Bronchial epithelial cell (primary cell): ENCODE data around the gene CPZ. TPM values are rescaled to one million over a fixed set of nuclear protein-coding genes. Genes with fewer than 3 reads are reported as not detected.
A peak's percentile ranks its signal among the peaks of the same experiment; 100 is the strongest.

Source experiments
- DNase-seq: peaks from one replicate; pipeline ENCODE4 v3.0.0-alpha.2; 2010; ENCODE audit warnings: low read depth
- FAIRE-seq: peaks from 2 replicates; lab custom pipeline; 2011; peaks lifted over from hg19 to GRCh38; lab: Jason Lieb, UNC
- H3K27me3 ChIP-seq: 2 replicates; pipeline ENCODE4 v1.5.1; 2011; ENCODE audit warnings: low read length; ENCODE audit not compliant: control insufficient read depth, insufficient read depth
- H3K36me3 ChIP-seq: 2 replicates; pipeline ENCODE4 v1.5.1; 2011; ENCODE audit warnings: low read length; ENCODE audit not compliant: control insufficient read depth, insufficient read depth
- H3K4me3 ChIP-seq: 2 replicates; pipeline ENCODE4 v1.5.1; 2011; ENCODE audit warnings: mild to moderate bottlenecking, low read depth, low read length, control low read depth
- CTCF ChIP-seq: IDR thresholded peaks from 2 replicates; pipeline ENCODE4 v1.5.1; 2011; ENCODE audit warnings: mild to moderate bottlenecking, moderate library complexity, low read length, control low read depth, inconsistent platforms; ENCODE audit not compliant: insufficient read depth, severe bottlenecking
- total RNA-seq: library from RNA; depleted of rRNA; stranded (reverse); fragments of >200 nt; gene quantifications from 2 replicates; pipeline ENCODE4 v1.2.1, GENCODE V29; 2014

Gene CPZ
- total RNA-seq, 1 donor from 2014 or later: 0.26 TPM

GRCh38 chr4:8568068-8568668, 24.4 kb upstream of the CPZ start:
- TF ChIP-seq CTCF: no peak
- FAIRE-seq: peak; percentile 32

GRCh38 chr4:8570201-8570600, 22.4 kb upstream of the CPZ start:
- DNase-seq: no peak
- TF ChIP-seq CTCF: no peak
- no peak for FAIRE-seq
- Histone ChIP-seq H3K36me3 (no peaks in the 10 kb centered on the region), H3K4me3 (no peak overlapping the region), H3K27me3 (no peaks in the 10 kb centered on the region)

More at GRCh38 chr4:8568068-8568668, 24.4 kb upstream of the CPZ start:
- Histone ChIP-seq H3K4me3 (no peak overlapping the region), H3K27me3 (no peaks in the 10 kb centered on the region), H3K36me3 (no peaks in the 10 kb centered on the region)
- no peak for DNase-seq

GRCh38 chr4:8571702-8572685, 20.6 kb upstream of the CPZ start:
- Histone ChIP-seq H3K36me3 (no peaks in the 10 kb centered on the region), H3K27me3 (no peaks in the 10 kb centered on the region), H3K4me3 (no peak overlapping the region)
- DNase-seq (peak; percentile 15), FAIRE-seq (no peak)
- no peak for TF ChIP-seq CTCF

- TF ChIP-seq CTCF: no peak
- Histone ChIP-seq H3K36me3 (no peaks in the 10 kb centered on the region), H3K4me3 (no peak overlapping the region), H3K27me3 (no peaks in the 10 kb centered on the region)
- DNase-seq (no peak), FAIRE-seq (no peak)
Measured at GRCh38 chr4:8573266-8573665, 19.3 kb upstream of the CPZ start.

GRCh38 chr4:8574796-8575370, 17.7 kb upstream of the CPZ start:
- Histone ChIP-seq H3K27me3 (peaks cover 1% of the 10 kb centered on the region), H3K4me3 (no peak overlapping the region), H3K36me3 (no peaks in the 10 kb centered on the region)
- no peak for DNase-seq
- no peak for TF ChIP-seq CTCF
- FAIRE-seq: no peak
